HG03139 (cell line): ENCODE measurements around the gene GNB1.
"Not testable (repeated sequence)": the region's sequence is repeated elsewhere in the genome, so short reads cannot be mapped to it uniquely, and the experiment has no call there.

Experiments
- ATAC-seq: cut with Tn5 transposase; IDR thresholded peaks from one replicate; pipeline ENCODE4 v1.9.1; 2021; ENCODE audit not compliant: unreplicated experiment

Gene GNB1

GRCh38 chr1:1752190-1752589 lies 138.7 kb downstream of the GNB1 start:
- ATAC-seq = no peak

DNA sequence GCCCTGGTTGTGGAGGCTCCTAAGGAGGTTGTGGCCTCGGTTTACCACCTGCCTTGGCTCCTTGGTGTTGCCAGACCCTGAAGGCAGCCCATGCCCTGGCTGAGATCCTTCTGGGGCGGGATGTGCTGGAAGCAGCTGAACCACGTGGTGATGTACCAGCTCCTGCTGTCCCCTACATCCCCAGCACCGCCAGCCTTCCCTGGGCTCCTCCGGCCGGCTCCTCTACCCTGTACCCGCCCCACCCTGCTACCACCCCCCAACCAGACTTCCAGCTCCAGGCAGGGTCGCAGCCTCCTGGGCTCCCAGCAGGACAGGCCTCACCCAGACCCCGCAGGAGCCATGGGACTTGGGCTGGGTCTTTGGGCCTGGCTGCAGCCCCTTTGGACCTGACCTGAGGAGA lies 140.9 kb downstream of the GNB1 start:
- ATAC-seq = not testable (repeated sequence)

- no peak for ATAC-seq
These were observed 142.1 kb downstream of the GNB1 start for GRCh38 chr1:1748686-1749321.

DNA sequence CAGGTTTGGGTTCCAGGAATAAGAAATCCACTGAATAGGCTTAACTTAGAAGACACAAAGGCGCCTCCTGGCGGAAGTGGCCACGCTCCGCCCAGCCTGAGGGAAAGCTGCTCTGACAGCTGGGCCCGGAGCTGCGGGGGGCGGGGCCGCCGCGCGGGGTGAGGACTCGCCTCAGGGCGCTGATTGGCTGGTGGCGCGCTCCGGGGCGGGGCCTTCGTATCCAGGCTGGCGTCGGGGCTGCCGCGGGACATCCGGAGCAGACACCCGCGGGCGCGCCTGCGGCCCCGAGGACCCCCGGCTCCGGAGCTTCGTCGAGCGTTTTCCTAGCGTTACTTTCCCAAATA lies 144.3 kb downstream of the GNB1 start:
- ATAC-seq = peak; percentile 77

DNA sequence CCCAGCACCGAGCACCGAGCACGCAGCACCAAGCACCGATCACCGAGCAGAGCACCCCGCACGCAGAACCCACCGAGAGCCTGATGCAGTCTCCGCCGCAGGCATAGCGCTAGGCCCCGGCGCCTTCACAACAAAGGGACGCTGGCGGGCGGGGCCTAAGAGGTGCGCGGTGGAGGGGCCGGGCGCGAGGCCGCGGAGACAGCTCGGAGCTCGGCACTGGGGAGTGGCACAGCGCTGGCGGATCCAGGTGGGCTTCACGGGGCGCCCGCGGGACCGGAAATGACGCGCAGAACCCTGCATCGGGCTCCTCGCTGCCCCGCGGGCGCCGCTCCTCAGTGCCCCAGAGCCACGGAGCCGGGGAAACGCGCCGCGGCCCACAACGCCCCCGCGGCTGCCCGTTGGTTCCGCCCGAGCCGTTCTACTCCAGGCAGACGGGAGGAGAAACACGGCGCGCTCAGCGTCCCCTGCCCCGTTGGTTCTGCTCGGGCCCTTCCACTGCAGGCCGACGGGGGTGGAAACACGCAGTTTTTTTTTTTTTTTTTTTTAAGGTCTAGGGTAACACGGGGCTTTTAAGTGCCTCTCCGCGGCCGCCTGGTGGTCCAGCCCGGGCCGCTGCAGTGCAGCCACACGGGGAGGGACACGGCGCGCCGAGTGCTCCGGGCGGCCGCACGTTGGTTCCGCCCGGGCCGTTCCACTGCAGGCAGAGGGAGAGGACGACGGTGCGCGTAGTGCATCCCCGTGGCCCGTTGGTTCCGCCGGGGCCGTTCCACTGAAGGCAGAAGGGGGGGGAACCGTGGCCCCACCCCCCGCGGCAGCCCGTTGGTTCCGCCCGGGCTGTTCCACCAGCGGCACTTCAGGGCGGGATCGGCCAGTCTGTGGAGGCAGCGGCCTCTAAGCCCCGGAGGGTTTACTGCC lies 145.0 kb downstream of the GNB1 start:
- peak; percentile 66 for ATAC-seq

- not testable (repeated sequence) for ATAC-seq
These were observed 148.4 kb downstream of the GNB1 start for GRCh38 chr1:1742529-1742928.

DNA sequence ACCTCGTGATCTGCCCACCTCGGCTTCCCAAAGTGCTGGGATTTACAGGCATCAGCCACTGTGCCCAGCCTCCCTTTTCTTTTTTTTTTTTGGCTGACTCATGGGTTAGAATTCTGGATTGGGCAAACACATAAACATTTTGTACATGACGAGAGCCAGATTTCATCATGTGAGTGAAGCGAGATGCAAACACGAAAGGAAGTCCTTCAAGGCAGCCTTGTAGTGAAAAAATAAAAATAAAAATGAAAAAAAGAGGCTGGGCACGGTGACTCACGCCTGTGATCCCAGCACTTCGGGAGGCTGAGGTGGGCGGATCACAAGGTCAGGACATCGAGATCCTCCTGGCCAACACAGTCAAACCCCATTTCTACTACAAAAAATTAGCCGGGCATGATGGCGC lies 149.9 kb downstream of the GNB1 start:
- ATAC-seq = not testable (repeated sequence)

DNA sequence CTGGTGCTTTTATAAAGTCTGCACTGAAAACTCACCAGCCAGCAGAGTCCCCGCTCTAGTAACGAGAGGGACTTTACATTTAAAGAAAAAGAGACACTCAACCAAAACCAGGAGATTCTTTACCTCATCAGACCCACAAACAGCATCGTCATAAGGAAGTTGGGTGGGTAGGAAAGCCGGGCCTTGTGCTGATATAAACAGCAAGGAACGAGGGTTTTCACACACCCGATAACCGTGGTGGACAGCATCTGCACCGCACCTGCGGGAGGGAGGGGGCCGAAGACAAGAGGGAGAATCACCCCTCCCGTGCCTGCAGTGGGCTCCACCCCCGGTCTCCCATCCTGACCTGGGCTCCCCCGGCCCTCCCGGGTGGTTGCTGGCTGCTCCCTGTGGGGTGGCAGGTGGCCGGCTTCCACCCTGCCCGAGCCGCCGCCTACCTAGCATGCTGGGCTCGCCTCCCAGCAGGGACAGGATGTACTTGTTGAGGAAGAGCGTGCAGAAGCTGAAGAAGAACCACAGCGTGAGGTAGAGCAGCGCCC lies 152.0 kb downstream of the GNB1 start:
- not testable (repeated sequence) for ATAC-seq

- not testable (repeated sequence) for ATAC-seq
These were observed 153.0 kb downstream of the GNB1 start for GRCh38 chr1:1737675-1738590.
